HCT116 (cell line): Measurements from ENCODE around the gene C13orf46. TPM values are rescaled to one million over a fixed set of nuclear protein-coding genes. Genes with fewer than 3 reads are reported as not detected.
"Not testable (repeated sequence)": the region's sequence is repeated elsewhere in the genome, so short reads cannot be mapped to it uniquely, and the experiment has no call there.

ENCODE experiments used
- ATAC-seq: fragments of 200-7000 bp; cut with Tn5 transposase; 2 replicates; pipeline ENCODE4 v1.9.1; 2020; ENCODE audit warnings: mild to moderate bottlenecking, moderate library complexity
- BruUV-seq: library from RNA; stranded (reverse); fragments of 400-500 nt; replicated peaks from 2 replicates; lab custom pipeline; 2021; lab: Mats Ljungman, UMichigan
- CTCF ChIA-PET: fragments of 300-600 bp; sonication (Branson Sonifier 250); formaldehyde crosslinking; loops from one replicate; lab custom pipeline; 2021; ENCODE audit warnings: antibody characterized with exemption; lab: Charles Lee
- POLR2A ChIA-PET: fragments of 300-600, 350-600 bp; sonication (Branson Sonifier 250); formaldehyde crosslinking; loops from one replicate; lab custom pipeline; 2021; ENCODE audit warnings: antibody characterized with exemption; lab: Charles Lee
- RAD21 ChIA-PET, 2 experiments: fragments of 300-600 bp; sonication (Branson Sonifier 250); formaldehyde crosslinking; loops; one replicate each; lab custom pipeline; 2023; ENCODE audit warnings: low total read pairs in 2 of 2; ENCODE audit not compliant: uncharacterized antibody in 2 of 2, unreplicated experiment in 2 of 2, low non-redundant PET in 1 of 2; lab: Charles Lee
- DNase-seq: peaks from one replicate; pipeline ENCODE4 v3.0.0-alpha.2; 2010; ENCODE audit warnings: low read depth, low spot score
- H2AFZ ChIP-seq: fragments of 200-600 bp; shearing (Covaris generic), sonication (generic); 2 replicates; pipeline ENCODE4 v1.6.1; 2017; ENCODE audit warnings: low read depth, mixed run types, mixed read lengths, antibody characterized with exemption, low read length; ENCODE audit not compliant: poor library complexity, severe bottlenecking
- H3K27ac ChIP-seq: 2 replicates; pipeline ENCODE4 v1.5.1; 2012; ENCODE audit warnings: low read depth, low read length
- H3K27me3 ChIP-seq: fragments of 200-600 bp; sonication (generic); 2 replicates; pipeline ENCODE4 v1.6.1; 2016; ENCODE audit warnings: mixed run types, low read length, mixed read lengths; ENCODE audit not compliant: insufficient read depth
- H3K36me3 ChIP-seq, 2 experiments: fragments of 200-500 bp in 1 of 2; fragments of 200-600 bp in 1 of 2; sonication (Bioruptor generic) in 1 of 2; sonication (generic) in 1 of 2; 2 replicates each; pipeline versions ENCODE4 v1.5.1 to v1.6.1; 2014 to 2016; ENCODE audit warnings: low read length in 2 of 2, inconsistent platforms in 1 of 2, mixed read lengths in 1 of 2, mixed run types in 1 of 2; ENCODE audit not compliant: insufficient read depth in 2 of 2, control insufficient read depth in 1 of 2
- H3K4me1 ChIP-seq, 2 experiments: fragments of 200-600 bp in 1 of 2; sonication (generic) in 1 of 2; 2 replicates each; pipeline versions ENCODE4 v1.5.1 to v1.6.1; 2012 to 2017; ENCODE audit warnings: low read length in 2 of 2, inconsistent platforms in 1 of 2, mild to moderate bottlenecking in 1 of 2, mixed read lengths in 1 of 2, mixed run types in 1 of 2, moderate library complexity in 1 of 2; ENCODE audit not compliant: insufficient read depth in 2 of 2, control insufficient read depth in 1 of 2
- H3K4me2 ChIP-seq: fragments of 200-600 bp; sonication (generic); 2 replicates; pipeline ENCODE4 v1.6.1; 2017; ENCODE audit warnings: mixed run types, low read length, mixed read lengths
- H3K4me3 ChIP-seq, 2 experiments: fragments of 200-600 bp in 1 of 2; sonication (generic) in 1 of 2; replicated peaks in 1 of 2; 2 replicates each; pipeline ENCODE4 v1.5.1; 2011 to 2016; ENCODE audit warnings: low read length in 2 of 2, control low read depth in 1 of 2, low read depth in 1 of 2, mild to moderate bottlenecking in 1 of 2, mixed read lengths in 1 of 2, mixed run types in 1 of 2
- H3K79me2 ChIP-seq: fragments of 200-600 bp; sonication (generic); 2 replicates; pipeline ENCODE4 v1.6.1; 2017; ENCODE audit warnings: mild to moderate bottlenecking, mixed run types, low read length, moderate library complexity, mixed read lengths; ENCODE audit not compliant: insufficient read depth
- H3K9ac ChIP-seq: fragments of 200-600 bp; sonication (generic); 2 replicates; pipeline ENCODE4 v1.6.1; 2016; ENCODE audit warnings: low read length, mixed read lengths
- H3K9me2 ChIP-seq: fragments of 200-600 bp; sonication (generic), shearing (Covaris generic); 2 replicates; pipeline ENCODE4 v1.6.1; 2017; ENCODE audit warnings: mixed run types, mild to moderate bottlenecking, moderate library complexity; ENCODE audit not compliant: insufficient read depth
- H3K9me3 ChIP-seq, 2 experiments: fragments of 200-500 bp in 1 of 2; fragments of 200-600 bp in 1 of 2; sonication (Bioruptor generic) in 1 of 2; sonication (generic) in 1 of 2; 2 replicates each; pipeline ENCODE4 v1.6.1; 2014 to 2017; ENCODE audit warnings: low read length in 2 of 2, mixed read lengths in 2 of 2, inconsistent platforms in 1 of 2, low read depth in 1 of 2, mild to moderate bottlenecking in 1 of 2, mixed run types in 1 of 2, moderate library complexity in 1 of 2; ENCODE audit not compliant: control insufficient read depth in 1 of 2, insufficient read depth in 1 of 2
- H4K20me1 ChIP-seq: fragments of 200-600 bp; sonication (generic), shearing (Covaris generic); 2 replicates; pipeline ENCODE4 v1.6.1; 2017; ENCODE audit warnings: mixed run types, mild to moderate bottlenecking, moderate library complexity; ENCODE audit not compliant: insufficient read depth
- TCF7L2 ChIP-seq: IDR thresholded peaks from 2 replicates; pipeline ENCODE4 v1.7.0; 2011; ENCODE audit warnings: borderline replicate concordance, inconsistent platforms; ENCODE audit not compliant: insufficient read depth, insufficient read length; ENCODE audit errors: extremely low read depth
- intact Hi-C: fragments of 100-400 bp; cut with micrococcal nuclease; formaldehyde crosslinking; loops from 2 replicates; pipeline ENCODE4 v1.10.0; 2022
- total RNA-seq: library from RNA; stranded (reverse); gene quantifications from one replicate; pipeline ENCODE4 v1.2.1, GENCODE V29; 2021; ENCODE audit not compliant: unreplicated experiment

C13orf46 gene
- total RNA-seq, 1 experiment from 2014 or later: 0.93 TPM

DNA sequence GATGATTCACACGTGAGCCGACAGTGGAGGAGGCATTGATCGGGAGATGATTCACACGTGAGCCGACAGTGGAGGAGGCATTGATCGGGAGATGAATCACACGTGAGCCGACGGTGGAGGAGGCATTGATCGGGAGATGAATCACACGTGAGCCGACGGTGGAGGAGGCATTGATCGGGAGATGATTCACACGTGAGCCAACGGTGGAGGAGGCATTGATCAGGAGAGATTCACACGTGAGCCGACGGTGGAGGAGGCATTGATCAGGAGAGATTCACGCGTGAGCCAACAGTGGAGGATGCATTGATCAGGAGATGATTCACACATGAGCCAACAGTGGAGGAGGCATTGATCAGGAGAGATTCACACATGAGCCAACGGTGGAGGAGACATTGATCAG is 60.0 kb downstream of the C13orf46 start:
- peaks cover 12 to 27% of the 10 kb centered on the region in 2 experiments for H3K4me1 ChIP-seq
- peak; percentile 77 for TF ChIP-seq TCF7L2
- H3K9me3 ChIP-seq, BruUV-seq, H3K9ac ChIP-seq, H3K9me2 ChIP-seq, H2AFZ ChIP-seq, H3K27me3 ChIP-seq, ATAC-seq, H3K79me2 ChIP-seq, RAD21 ChIA-PET, CTCF ChIA-PET, intact Hi-C loops, POLR2A ChIA-PET, H4K20me1 ChIP-seq, H3K36me3 ChIP-seq: not testable (repeated sequence)
- peak overlapping the region; percentile 80 for H3K27ac ChIP-seq
- H3K4me3 ChIP-seq: peak overlapping the region in 1 of 2 experiments; percentile 30; a peak in 1 of 4 replicates
- peak overlapping the region; percentile 69 for H3K4me2 ChIP-seq
- DNase-seq: peak; percentile 54

DNA sequence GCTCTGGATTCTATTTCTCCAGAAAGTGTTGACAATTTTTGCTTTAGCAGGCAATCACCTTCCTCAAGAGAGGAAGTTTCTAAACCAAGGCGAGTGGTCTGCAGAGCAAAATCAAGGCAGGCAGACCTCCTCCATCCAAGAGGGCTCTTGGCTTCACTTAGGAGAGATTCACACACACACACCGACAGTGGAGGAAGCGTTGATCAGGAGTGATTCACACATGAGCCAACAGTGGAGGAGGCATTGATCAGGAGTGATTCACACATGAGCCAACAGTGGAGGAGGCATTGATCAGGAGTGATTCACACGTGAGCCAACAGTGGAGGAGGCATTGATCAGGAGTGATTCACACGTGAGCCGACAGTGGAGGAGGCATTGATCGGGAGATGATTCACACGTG is 60.5 kb downstream of the C13orf46 start:
- H4K20me1 ChIP-seq, H3K27me3 ChIP-seq, H3K9me3 ChIP-seq, H3K36me3 ChIP-seq, RAD21 ChIA-PET, H3K79me2 ChIP-seq, H3K9me2 ChIP-seq, H3K9ac ChIP-seq, CTCF ChIA-PET, H2AFZ ChIP-seq, intact Hi-C loops, POLR2A ChIA-PET, H3K4me3 ChIP-seq, BruUV-seq: not testable (repeated sequence)
- peak overlapping the region; percentile 60; the same call in 1 of the 2 replicates for H3K27ac ChIP-seq
- peaks cover 12 to 27% of the 10 kb centered on the region in 2 experiments for H3K4me1 ChIP-seq
- peak; percentile 81; the same call in 1 of the 2 replicates for ATAC-seq
- H3K4me2 ChIP-seq: peak overlapping the region; percentile 4; the same call in 1 of the 2 replicates
- DNase-seq: peak; percentile 77
- peak; percentile 89 for TF ChIP-seq TCF7L2
